ENCODE measurements around the gene ACVR1. TPM values are rescaled to one million over a fixed set of nuclear protein-coding genes. Genes with fewer than 3 reads are reported as not detected.
A peak's percentile ranks its signal among the peaks of the same experiment; 100 is the strongest.

The ACVR1 gene
- total RNA-seq, 5 donors from 2014 or later (not counting 1 experiment from before 2014, with no cell fraction given): 18.3 to 31.5 (median 25.1) TPM

DNA sequence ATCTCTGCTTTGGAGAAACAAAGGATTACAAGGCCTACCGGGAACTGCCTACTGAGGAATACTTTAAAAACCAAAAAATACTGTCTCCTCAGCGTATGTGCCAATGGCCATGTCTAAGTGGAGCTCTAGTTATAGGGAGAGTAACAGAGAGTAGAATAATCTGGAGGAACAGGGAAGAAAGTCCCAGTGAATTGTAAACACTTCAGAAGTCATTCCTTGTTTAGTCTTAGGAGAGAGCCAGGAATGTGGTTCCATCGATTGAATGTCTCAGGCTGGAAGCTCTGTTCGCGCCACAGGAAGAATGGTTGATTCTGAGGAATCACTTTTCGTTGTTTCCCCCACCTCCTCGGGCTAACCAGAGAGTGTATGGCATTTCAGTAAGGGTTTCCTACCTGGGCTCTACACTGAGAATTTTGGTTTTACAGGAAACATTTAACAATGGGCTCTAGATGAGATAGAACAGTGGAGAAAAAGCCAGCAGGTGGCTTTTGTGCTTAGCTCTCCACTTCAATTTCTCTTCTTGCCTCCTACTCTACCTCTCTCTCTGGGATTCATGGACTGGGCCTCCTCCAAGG, 88.7 kb downstream of the ACVR1 start:
- ATAC-seq (replicated peaks in 1 of 4) (no peak), DNase-seq (no peak)
- Histone ChIP-seq H3K36me3 (ENCODE audit: control insufficient read depth in 2 of 2, extremely low read depth in 1 of 2, insufficient read depth in 1 of 2, low read length in 1 of 2) (no peaks in the 10 kb centered on the region), H3K27ac (ENCODE audit: low read length) (no peak overlapping the region), H3K9me3 (no peaks in the 10 kb centered on the region), H3K27me3 (replicated peaks in 1 of 2; ENCODE audit: control insufficient read depth in 2 of 2, extremely low read depth in 1 of 2, insufficient read depth in 2 of 2, low read length in 1 of 2) (no peaks in the 10 kb centered on the region), H3K4me3 (ENCODE audit: control insufficient read depth in 1 of 2, extremely low read depth in 1 of 2, low read length in 1 of 2) (no peak overlapping the region), H3K4me1 (ENCODE audit: control insufficient read depth in 1 of 2, extremely low read depth in 1 of 2, insufficient read depth in 2 of 2, low read length in 2 of 2) (peaks cover 9 to 18% of the 10 kb centered on the region in 2 experiments)
- Mint-ChIP-seq H3K27ac (no peak overlapping the region), H3K9me3 (no peaks in the 10 kb centered on the region), H3K36me3 (peaks cover 8% of the 10 kb centered on the region), H3K27me3 (no peaks in the 10 kb centered on the region), H3K4me3 (no peak overlapping the region), H3K4me1 (peaks cover 32 to 43% (median 39%) of the 10 kb centered on the region in 3 donors)
- ChIA-PET POLR2A (interaction anchor here in 1 of 2 donors (0.6 kb wide), 1 partner anchor 834 kb away, joined by 7 read pairs; no protein-coding TSS in a partner anchor), CTCF (interaction anchor here in 1 of 2 donors (1.5 kb wide), 1 partner anchor 16 kb away, joined by 3 read pairs; no protein-coding TSS in a partner anchor)
- 100% methylated on average over 3 of the region's 7 CpGs for WGBS (ENCODE audit: insufficient coverage)

GRCh38 chr2:157786663-157787363, 89.3 kb downstream of the ACVR1 start:
- DNase-seq: no peak
- ChIA-PET CTCF (interaction anchor here (0.7 to 1.5 kb wide), 2 partner anchors 17 to 225 kb away, joined by 3 to 4 read pairs; no protein-coding TSS in a partner anchor), POLR2A (no interaction called here)
- Histone ChIP-seq H3K9me3 (no peaks in the 10 kb centered on the region), H3K4me3 (ENCODE audit: control insufficient read depth in 1 of 2, extremely low read depth in 1 of 2, low read length in 1 of 2) (no peak overlapping the region), H3K27me3 (replicated peaks in 1 of 2; ENCODE audit: control insufficient read depth in 2 of 2, extremely low read depth in 1 of 2, insufficient read depth in 2 of 2, low read length in 1 of 2) (no peaks in the 10 kb centered on the region), H3K4me1 (ENCODE audit: control insufficient read depth in 1 of 2, extremely low read depth in 1 of 2, insufficient read depth in 2 of 2, low read length in 2 of 2) (peaks cover 9 to 23% of the 10 kb centered on the region in 2 experiments), H3K36me3 (ENCODE audit: control insufficient read depth in 2 of 2, extremely low read depth in 1 of 2, insufficient read depth in 1 of 2, low read length in 1 of 2) (no peaks in the 10 kb centered on the region), H3K27ac (ENCODE audit: low read length) (no peak overlapping the region)
- H3K27ac Mint-ChIP-seq: no peak overlapping the region
- H3K27me3 Mint-ChIP-seq: no peaks in the 10 kb centered on the region
- WGBS (ENCODE audit: insufficient coverage): no CpG with 5 or more reads among the region's 5 CpGs
- no peak for ATAC-seq (replicated peaks in 1 of 4)
- peaks cover 8% of the 10 kb centered on the region for H3K36me3 Mint-ChIP-seq
- no peak overlapping the region for H3K4me3 Mint-ChIP-seq
- no peaks in the 10 kb centered on the region for H3K9me3 Mint-ChIP-seq
- H3K4me1 Mint-ChIP-seq: peaks cover 38 to 49% (median 45%) of the 10 kb centered on the region in 3 donors

GRCh38 chr2:157785866-157786662, 90.1 kb downstream of the ACVR1 start:
- Mint-ChIP-seq H3K27ac (peak overlapping the region in 1 of 2 donors; percentile 4), H3K4me3 (no peak overlapping the region), H3K27me3 (no peaks in the 10 kb centered on the region), H3K4me1 (peaks cover 44 to 55% (median 48%) of the 10 kb centered on the region in 3 donors), H3K9me3 (no peaks in the 10 kb centered on the region), H3K36me3 (peaks cover 8% of the 10 kb centered on the region)
- ChIA-PET CTCF (interaction anchor here (0.6 to 0.7 kb wide), 2 partner anchors 8 to 226 kb away, joined by 4 read pairs; no protein-coding TSS in a partner anchor), POLR2A (no interaction called here)
- no peak overlapping the region for H3K4me3 ChIP-seq (ENCODE audit: control insufficient read depth in 1 of 2, extremely low read depth in 1 of 2, low read length in 1 of 2)
- no peaks in the 10 kb centered on the region for H3K36me3 ChIP-seq (ENCODE audit: control insufficient read depth in 2 of 2, extremely low read depth in 1 of 2, insufficient read depth in 1 of 2, low read length in 1 of 2)
- ATAC-seq (replicated peaks in 1 of 4): no peak
- WGBS (ENCODE audit: insufficient coverage): 92% methylated on average over 1 of the region's 6 CpGs
- H3K27me3 ChIP-seq (replicated peaks in 1 of 2; ENCODE audit: control insufficient read depth in 2 of 2, extremely low read depth in 1 of 2, insufficient read depth in 2 of 2, low read length in 1 of 2): no peaks in the 10 kb centered on the region
- H3K9me3 ChIP-seq: no peaks in the 10 kb centered on the region
- DNase-seq: no peak
- H3K27ac ChIP-seq (ENCODE audit: low read length): no peak overlapping the region
- H3K4me1 ChIP-seq (ENCODE audit: control insufficient read depth in 1 of 2, extremely low read depth in 1 of 2, insufficient read depth in 2 of 2, low read length in 2 of 2): peaks cover 9 to 27% of the 10 kb centered on the region in 2 experiments

DNA sequence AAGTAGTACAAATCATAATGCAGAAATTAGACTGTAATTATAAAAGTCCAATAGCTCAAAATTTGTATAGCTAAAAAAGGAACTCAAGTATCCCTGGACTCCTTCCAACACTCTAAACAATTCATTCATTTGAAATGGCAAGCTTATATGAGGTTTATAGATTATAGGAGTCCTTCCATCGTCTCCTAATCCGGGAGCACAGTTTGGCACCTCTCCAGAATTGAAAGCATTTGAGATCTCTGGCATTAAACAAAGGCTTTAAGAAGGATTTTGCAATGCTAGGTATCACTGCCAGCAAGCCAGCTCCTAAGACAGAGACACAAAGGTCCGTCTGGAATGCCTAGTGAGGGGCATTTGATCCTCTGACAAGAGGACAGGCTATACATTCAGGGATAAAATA, 90.9 kb downstream of the ACVR1 start:
- H3K27ac Mint-ChIP-seq: no peak overlapping the region
- H3K9me3 Mint-ChIP-seq: no peaks in the 10 kb centered on the region
- peaks cover 44 to 55% (median 48%) of the 10 kb centered on the region in 3 donors for H3K4me1 Mint-ChIP-seq
- H3K4me1 ChIP-seq (ENCODE audit: control insufficient read depth in 1 of 2, extremely low read depth in 1 of 2, insufficient read depth in 2 of 2, low read length in 2 of 2): peaks cover 9 to 27% of the 10 kb centered on the region in 2 experiments
- no peak overlapping the region for H3K4me3 ChIP-seq (ENCODE audit: control insufficient read depth in 1 of 2, extremely low read depth in 1 of 2, low read length in 1 of 2)
- H3K36me3 Mint-ChIP-seq: peaks cover 15% of the 10 kb centered on the region
- no peaks in the 10 kb centered on the region for H3K27me3 ChIP-seq (replicated peaks in 1 of 2; ENCODE audit: control insufficient read depth in 2 of 2, extremely low read depth in 1 of 2, insufficient read depth in 2 of 2, low read length in 1 of 2)
- H3K9me3 ChIP-seq: no peaks in the 10 kb centered on the region
- ATAC-seq (replicated peaks in 1 of 4): no peak
- WGBS (ENCODE audit: insufficient coverage): 88% methylated on average over 1 of the region's 3 CpGs
- no peaks in the 10 kb centered on the region for H3K36me3 ChIP-seq (ENCODE audit: control insufficient read depth in 2 of 2, extremely low read depth in 1 of 2, insufficient read depth in 1 of 2, low read length in 1 of 2)
- CTCF ChIA-PET: interaction anchor here (0.6 to 1.3 kb wide), 3 partner anchors 10 to 201 kb away, joined by 3 to 4 read pairs (median 3); no protein-coding TSS in a partner anchor
- POLR2A ChIA-PET: no interaction called here
- no peak overlapping the region for H3K4me3 Mint-ChIP-seq
- H3K27ac ChIP-seq (ENCODE audit: low read length): no peak overlapping the region
- DNase-seq: no peak
- H3K27me3 Mint-ChIP-seq: no peaks in the 10 kb centered on the region

GRCh38 chr2:157784823-157785175, 91.3 kb downstream of the ACVR1 start:
- DNase-seq (no peak), ATAC-seq (replicated peaks in 1 of 4) (no peak)
- Histone ChIP-seq H3K27me3 (replicated peaks in 1 of 2; ENCODE audit: control insufficient read depth in 2 of 2, extremely low read depth in 1 of 2, insufficient read depth in 2 of 2, low read length in 1 of 2) (no peaks in the 10 kb centered on the region), H3K4me3 (ENCODE audit: control insufficient read depth in 1 of 2, extremely low read depth in 1 of 2, low read length in 1 of 2) (no peak overlapping the region), H3K36me3 (ENCODE audit: control insufficient read depth in 2 of 2, extremely low read depth in 1 of 2, insufficient read depth in 1 of 2, low read length in 1 of 2) (peaks cover 0 to 3% of the 10 kb centered on the region in 2 donors), H3K9me3 (no peaks in the 10 kb centered on the region), H3K4me1 (ENCODE audit: control insufficient read depth in 1 of 2, extremely low read depth in 1 of 2, insufficient read depth in 2 of 2, low read length in 2 of 2) (peaks cover 9 to 27% of the 10 kb centered on the region in 2 experiments), H3K27ac (ENCODE audit: low read length) (no peak overlapping the region)
- ChIA-PET CTCF (interaction anchor here (0.6 to 1.3 kb wide), 3 partner anchors 9 to 201 kb away, joined by 3 to 4 read pairs (median 3); no protein-coding TSS in a partner anchor), POLR2A (no interaction called here)
- H3K27ac Mint-ChIP-seq: peak overlapping the region in 1 of 2 donors; percentile 50
- H3K4me1 Mint-ChIP-seq: peaks cover 44 to 51% (median 44%) of the 10 kb centered on the region in 3 donors
- no peaks in the 10 kb centered on the region for H3K9me3 Mint-ChIP-seq
- H3K27me3 Mint-ChIP-seq: no peaks in the 10 kb centered on the region
- no CpG with 5 or more reads among the region's 5 CpGs for WGBS (ENCODE audit: insufficient coverage)
- H3K4me3 Mint-ChIP-seq: peak overlapping the region in 1 of 3 donors; percentile 26
- peaks cover 19% of the 10 kb centered on the region for H3K36me3 Mint-ChIP-seq
